Anterior cingulate cortex (tissue), 58 donors: Measurements from ENCODE around the gene NAT8.
"Not testable (repeated sequence)": the region's sequence is repeated elsewhere in the genome, so short reads cannot be mapped to it uniquely, and the experiment has no call there.

Experiments used
- DNase-seq, 58 donors: peaks; one replicate each; lab custom pipeline; 2025; lab: John Stamatoyannopoulos, UW

NAT8 gene

DNA sequence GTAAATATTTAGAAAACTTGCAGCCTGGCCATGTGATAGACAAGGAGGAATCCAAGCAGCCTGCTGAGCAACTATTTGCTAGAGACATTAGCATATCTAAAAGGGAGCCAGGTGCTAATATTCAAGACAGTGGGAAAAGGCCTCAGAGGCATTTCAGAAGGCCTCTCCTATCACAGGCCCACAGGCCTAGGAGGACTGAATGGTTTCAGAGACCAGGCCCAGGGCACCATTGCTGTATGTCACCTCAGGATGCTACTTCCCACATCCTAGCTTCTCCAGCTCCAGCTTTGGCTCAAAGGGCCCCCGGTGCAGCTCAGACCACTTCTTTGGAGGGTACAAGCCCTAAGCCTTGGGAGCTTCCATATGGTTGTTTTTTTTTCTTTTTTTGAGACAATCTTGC is 3.8 kb downstream of the NAT8 start:
- DNase-seq: no peak

DNA sequence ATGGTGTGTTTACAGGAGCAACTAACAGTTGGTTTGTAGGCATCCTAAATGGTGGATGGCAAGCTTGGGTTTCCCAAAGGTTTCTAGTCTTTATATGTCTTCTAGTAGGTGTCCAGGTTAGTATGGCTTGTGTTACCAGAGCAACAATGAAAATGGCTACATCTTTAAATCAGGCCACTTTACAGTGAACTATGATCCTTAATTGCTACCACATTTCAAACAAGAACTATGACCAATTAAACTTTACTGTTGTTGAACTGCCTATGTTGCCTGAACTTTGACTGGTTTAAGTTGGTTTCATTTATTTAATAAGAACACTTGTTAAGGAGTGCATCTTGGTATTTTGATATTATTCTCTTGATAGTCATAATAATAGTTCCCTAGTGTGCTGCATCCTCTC is 5.2 kb downstream of the NAT8 start:
- DNase-seq: not testable (repeated sequence)

DNA sequence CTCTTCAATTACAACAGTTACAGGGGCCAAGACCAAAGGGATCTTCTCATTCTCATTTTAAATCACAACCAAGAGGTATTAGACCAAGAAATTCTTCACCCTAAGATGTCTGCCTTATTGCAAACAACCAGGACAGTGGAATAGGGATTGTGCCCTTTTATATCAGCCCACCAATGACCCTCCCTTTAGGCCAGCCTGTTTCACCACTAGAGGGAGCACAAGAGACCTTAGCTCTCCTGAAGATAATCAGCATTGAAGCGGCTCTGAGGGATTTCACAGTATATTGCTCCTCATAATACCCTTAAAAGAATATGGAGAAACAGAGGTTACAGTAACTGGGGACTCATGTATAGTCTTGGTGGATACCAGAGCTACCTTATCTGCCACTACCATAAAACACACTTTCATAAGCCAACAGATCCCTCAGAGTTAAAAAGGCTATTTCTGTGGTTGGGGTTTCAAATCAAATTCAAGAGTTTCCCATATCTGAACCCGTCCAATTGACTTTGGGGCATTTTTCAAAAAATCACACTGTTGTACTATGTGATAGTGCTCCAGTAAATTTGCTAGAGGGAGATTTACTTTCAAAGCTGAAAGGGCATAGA is 11.5 kb downstream of the NAT8 start:
- not testable (repeated sequence) for DNase-seq

DNA sequence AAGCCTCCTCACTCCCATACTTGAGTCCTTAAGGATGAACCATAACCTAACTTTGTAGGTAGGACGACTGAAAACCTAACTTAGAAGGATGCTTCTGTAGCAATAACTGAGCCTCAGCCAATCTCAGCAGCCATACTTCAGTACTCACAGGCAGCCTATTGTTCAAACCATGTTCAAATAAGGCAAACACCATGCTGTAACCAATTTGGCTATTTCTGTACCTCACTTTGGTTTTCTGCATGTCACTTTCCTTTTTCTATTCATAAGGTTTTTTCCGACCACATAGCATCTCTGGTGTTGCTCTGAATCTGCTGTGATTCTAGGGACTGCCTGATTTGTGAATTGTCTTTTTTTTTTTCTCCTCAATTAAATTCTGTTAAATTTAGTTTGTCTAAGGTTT is 13.7 kb downstream of the NAT8 start:
- not testable (repeated sequence) for DNase-seq

DNA sequence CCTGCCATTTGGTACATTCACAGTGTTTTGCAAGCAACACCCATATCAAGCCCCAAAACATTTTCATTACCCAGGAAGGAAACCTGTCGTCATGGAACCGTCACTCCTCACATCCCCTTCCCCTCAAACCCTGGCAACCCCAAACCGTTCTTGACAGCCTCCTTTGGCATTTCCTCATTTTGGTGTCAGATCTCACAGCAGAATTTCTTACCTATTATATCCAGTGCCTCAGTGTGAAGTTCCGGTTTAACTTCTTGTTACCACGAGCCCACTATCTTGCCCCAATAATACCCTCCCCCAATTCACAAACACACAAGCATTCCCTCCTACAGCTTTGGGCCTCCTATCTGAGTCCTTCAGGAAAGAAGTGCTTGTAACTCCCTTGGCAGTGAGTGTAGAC is 16.0 kb downstream of the NAT8 start:
- DNase-seq: not testable (repeated sequence)

DNA sequence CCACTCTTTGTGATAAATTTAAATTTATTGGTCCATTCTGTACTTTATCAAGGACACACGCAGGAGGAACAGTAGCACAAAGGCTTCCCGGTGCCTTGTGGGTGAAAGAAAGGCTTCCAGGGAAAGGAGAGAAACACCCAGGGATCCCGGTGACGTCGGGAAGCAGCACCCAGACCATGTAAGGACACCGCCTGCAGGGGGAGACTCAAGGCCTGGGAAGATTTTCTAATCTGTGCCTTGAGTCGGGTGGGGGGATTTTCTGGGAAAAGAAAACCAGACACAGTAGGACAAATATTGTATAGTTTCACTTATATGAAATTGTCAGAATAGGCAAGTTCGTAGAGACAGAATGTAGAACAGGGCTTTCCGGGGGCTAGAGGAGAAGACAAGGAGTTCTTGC is 17.6 kb downstream of the NAT8 start:
- not testable (repeated sequence) for DNase-seq

DNA sequence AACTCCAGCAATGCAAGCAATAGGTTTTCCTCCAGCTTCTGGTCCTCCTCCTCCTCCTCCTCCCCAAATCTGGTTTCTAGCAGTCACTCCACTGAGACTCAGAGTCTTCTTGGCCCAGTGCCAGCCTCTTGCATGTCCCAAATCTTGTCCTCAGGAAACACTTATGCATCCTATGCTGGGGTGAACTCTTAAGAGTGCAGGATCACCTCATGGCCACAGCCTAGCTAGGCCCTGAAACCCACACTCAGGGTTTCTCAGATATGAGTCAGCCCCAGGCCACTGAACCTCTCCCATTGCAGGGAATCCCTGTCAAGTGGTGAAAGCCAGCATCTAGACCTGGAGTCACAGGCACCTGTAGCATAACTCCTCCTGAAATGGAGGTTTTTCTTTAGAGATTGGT is 18.2 kb downstream of the NAT8 start:
- DNase-seq: not testable (repeated sequence)

DNA sequence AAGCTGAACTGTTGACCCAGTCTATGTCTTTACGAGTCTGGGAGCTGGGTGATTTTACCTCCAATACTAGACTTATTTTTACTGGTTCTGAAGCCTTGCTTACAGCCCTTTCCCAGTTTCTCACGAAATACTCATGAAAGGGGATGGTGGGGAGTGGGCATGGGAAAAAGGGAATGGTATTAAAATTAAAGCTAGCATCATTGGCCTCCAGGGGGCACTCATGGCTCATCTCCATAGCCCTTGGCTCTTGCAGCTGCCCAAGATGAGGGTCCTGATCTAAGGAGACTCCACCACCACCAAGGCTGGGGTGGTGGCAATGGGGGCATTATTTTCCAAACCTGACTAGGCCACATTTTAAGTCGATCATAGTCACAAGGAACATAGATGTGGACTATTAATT is 22.3 kb downstream of the NAT8 start:
- DNase-seq: not testable (repeated sequence)

DNA sequence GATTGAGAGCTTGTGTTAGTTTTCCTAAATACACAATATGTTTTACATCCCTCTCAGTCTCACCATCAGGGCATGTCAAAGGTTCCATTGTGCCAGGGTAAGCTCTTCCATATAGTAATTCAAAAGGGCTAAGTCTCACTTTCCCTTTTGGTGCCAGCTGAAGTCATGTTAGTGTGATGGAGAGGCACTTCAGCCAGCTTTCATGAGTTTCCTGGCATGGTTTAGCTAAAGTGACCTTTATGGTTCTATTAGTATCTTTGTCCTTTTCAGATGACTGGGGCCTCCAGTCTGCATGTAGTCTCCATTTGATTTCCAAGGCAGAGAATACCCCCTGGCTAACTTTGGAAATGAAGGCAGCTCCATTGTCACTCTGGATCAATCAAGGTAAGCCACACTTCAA is 27.2 kb downstream of the NAT8 start:
- no peak for DNase-seq

DNA sequence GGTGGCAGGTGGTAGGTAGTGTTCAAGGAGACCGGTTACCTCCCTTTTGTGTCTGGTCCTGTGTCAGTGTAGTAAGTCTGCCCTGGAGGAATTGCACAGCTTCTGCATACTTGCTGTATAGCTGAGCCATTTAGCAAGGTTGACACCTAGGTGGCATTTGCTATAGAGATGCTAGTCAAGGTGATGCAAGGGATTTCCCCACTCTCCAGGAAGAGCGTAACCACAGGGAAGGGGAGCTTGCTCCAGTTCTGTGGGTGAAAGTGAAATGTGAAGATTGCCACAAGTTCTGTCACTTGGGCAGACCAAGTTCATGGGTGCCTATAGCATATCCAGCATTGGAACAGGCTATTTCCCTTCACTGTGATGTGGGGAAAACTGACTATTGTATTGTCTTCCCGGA is 28.1 kb downstream of the NAT8 start:
- no peak for DNase-seq

DNA sequence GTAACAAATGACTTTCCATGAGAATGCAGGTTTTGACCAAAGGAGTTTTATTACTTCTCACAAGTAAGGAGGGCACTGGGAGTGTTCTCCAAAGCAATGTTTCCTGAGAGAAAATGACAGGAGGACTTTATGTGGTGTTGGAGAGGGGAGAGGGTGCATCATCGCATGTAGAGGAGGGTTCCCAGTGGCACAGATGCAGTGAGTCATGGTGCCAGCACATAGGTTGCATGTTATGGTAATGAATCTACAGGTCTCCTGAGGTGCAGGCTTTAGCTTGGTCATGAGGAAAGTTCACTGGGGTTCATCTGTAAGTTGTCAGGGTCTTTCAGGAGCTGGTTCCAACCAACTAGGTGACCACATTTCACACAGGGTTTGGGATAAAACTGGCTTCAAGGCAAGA is 30.4 kb downstream of the NAT8 start:
- DNase-seq: no peak

DNA sequence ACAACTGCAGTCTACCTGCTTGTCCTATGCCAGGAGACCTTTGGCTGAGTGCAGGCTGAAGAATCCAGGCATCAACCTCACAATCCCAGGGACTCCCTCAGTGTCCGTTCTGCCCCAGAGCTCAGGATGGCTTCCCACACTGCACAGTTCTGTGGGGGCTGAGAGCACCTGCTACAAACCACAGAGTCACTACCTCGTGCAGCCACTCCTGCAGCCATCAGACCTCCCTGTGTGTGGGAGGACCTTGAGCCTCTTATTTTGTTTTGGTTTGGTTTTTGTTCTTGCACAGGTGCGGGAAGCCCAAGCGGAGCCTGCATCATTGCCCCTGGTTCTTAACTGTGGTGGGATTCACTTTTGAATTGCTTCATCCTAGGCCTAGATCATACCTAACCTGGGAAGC is 31.0 kb downstream of the NAT8 start:
- no peak for DNase-seq

DNA sequence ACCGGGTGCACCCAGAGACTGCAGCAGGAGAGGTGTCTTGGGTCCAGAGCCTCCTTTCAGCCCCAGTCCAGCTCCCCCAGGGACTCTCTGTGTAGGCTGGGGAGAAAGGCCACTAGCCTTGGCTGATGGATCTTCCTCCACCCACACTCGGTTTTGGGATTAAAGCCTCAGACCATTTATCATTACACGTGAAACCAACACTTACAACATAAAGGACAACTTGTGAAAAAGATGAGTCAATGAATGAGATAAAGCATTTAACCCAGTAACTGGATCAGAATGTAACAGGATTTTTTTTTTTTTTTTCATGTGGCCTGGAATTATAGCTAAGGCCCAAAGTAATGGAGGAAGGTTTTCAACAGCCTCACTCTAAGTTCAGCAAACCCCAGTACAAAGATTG is 32.1 kb downstream of the NAT8 start:
- no peak for DNase-seq

DNA sequence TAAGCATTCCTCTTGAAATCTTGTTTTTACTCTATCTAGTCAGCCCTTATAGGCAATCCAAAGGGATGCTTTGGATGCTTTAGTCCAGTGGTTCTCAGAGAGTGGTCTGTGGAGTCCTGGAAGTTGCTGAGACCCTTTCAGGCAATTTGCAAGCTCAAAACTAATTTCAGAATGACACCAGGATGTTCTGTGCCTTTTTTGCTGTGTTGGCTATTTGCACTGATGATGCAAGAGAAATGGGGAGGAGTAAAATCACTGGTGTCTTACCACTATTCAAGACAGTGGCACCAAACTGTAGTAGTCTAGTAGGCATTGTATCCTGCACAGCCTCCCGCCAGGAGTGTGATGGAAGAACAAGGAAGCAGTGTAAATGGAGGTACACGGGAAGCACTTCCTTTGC is 37.6 kb downstream of the NAT8 start:
- DNase-seq: not testable (repeated sequence)

DNA sequence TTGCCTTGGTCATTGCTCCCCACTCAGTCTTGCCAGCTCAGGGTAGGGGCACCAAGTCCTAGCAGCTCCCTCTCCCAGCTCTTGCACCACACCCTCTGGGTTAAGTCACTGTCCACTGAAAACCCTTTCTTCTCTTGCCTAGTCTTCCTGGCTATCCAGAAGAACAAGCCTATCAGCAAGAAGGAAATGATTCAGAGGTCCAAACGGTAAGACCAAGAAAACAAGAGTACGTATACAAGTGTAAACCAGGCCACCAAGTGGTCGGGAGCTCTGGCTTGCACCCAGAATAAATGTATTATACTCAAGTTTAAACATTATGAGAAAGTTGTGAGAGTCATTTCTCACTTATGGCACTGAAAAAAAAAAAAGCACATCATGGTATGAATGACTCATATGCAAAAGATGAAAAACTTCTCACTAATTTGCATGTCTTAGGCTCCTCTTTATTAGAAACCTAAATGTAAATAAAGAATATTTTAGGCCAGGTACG is 39.1 kb downstream of the NAT8 start:
- not testable (repeated sequence) for DNase-seq

DNA sequence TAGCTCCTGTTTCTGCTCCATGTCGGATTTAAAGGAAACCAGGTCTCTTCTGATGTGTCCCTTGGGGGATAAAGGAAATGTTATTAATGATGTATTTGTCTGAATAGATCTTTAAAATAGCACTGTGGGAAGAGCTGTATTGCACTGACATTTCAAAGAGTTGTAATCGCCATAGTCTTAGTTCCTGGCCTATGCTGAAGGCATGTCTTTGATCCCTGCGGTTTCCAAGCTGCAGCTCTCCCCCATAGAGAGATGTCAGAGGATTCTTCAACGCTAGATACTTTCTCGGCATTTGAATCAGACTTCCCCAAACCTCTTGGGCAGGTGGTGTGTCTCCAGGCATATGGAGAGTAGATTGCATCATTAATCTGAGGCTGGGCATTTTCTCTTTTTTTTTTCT is 40.4 kb downstream of the NAT8 start:
- DNase-seq: no peak

DNA sequence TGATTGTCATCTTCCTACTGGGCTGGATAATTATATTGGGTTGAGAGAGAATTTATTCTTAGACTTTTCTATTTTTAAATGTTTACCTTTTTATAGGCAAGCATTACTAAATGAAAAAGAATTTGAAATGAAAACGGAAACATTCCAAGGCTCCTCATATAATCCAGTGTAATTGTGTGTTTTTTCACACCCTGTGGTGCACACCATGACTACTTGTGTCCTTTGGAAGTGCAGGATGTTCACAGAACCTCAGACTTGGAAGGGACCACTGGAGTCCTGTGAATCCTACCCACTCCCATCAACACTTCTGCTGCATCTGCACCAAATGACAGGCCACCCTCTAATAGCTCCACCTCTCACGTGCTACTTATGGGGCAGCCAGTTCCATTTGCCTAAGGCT is 48.0 kb downstream of the NAT8 start:
- DNase-seq: no peak

DNA sequence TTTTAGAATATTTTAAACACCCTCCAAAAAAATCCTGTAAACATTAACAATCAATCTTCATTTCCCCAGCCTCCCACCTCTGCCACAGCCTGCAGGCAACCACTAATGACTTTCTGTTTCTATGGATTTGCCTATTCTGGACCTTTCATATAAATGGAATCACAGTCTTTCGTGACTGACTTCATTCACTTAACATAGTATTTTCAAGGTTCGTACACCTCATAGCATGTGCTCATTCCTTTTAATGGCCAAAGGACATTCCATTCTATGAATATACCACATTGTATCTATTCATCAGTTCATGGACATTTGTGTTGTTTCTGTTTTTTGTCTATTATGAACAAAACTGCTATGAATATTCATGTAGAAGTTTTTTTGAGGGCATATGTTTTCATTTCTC is 48.5 kb downstream of the NAT8 start:
- no peak for DNase-seq
